AG04450 (cell line): ENCODE results near the gene DGKE. TPM values are rescaled to one million over a fixed set of nuclear protein-coding genes. Genes with fewer than 3 reads are reported as not detected.

Experiments used
- CTCF ChIA-PET: fragments of 300-600, 350-600 bp; formaldehyde crosslinking; extraction: SDS; loops from one replicate; lab custom pipeline; 2022; ENCODE audit warnings: antibody characterized with exemption, inconsistent platforms; lab: Charles Lee
- POLR2A ChIA-PET: fragments of 350-600 bp; formaldehyde crosslinking; extraction: SDS; loops from one replicate; lab custom pipeline; 2021; ENCODE audit warnings: antibody characterized with exemption, inconsistent platforms; lab: Yijun Ruan, JAX
- DNase-seq: peaks from one replicate; pipeline ENCODE4 v3.0.0-alpha.2; 2011; ENCODE audit warnings: low read depth, low spot score
- H3K27ac ChIP-seq: one replicate; pipeline ENCODE4 v1.5.1; 2012; ENCODE audit warnings: low read depth, low read length, control low read depth
- H3K27me3 ChIP-seq: one replicate; pipeline ENCODE4 v1.6.0; 2012; ENCODE audit warnings: low read length; ENCODE audit not compliant: control insufficient read depth, insufficient read depth
- H3K4me3 ChIP-seq: 2 replicates; pipeline ENCODE4 v1.5.1; 2011; ENCODE audit warnings: mild to moderate bottlenecking, low read depth, low read length, control low read depth
- H3K9me3 ChIP-seq: 2 replicates; pipeline ENCODE4 v1.5.1; 2012; ENCODE audit warnings: low read length; ENCODE audit not compliant: control insufficient read depth, insufficient read depth
- CTCF ChIP-seq: IDR thresholded peaks from 2 replicates; pipeline ENCODE4 v1.5.1; 2011; ENCODE audit warnings: low read depth, low read length, control low read depth, inconsistent platforms
- polyA plus RNA-seq: library from polyadenylated mRNA; depleted of rRNA; stranded (reverse); fragments of >200 nt; gene quantifications from 2 replicates; pipeline ENCODE4 v1.2.3, GENCODE V29; 2011

DGKE gene
- polyA plus RNA-seq, 1 experiment: 2.3 TPM

- POLR2A ChIA-PET: no interaction called here
- no peak for TF ChIP-seq CTCF
- CTCF ChIA-PET: interaction anchor here (2.2 kb wide), 1 partner anchor 12 kb away, joined by 17 read pairs; no protein-coding TSS in a partner anchor
- Histone ChIP-seq H3K27me3 (no peaks in the 10 kb centered on the region), H3K27ac (no peak overlapping the region), H3K9me3 (no peaks in the 10 kb centered on the region), H3K4me3 (no peak overlapping the region)
- no peak for DNase-seq
These were observed 26.2 kb upstream of the DGKE start for GRCh38 chr17:56807723-56808122.

GRCh38 chr17:56808503-56808902, 25.4 kb upstream of the DGKE start:
- no peaks in the 10 kb centered on the region for H3K27me3 ChIP-seq
- TF ChIP-seq CTCF: no peak
- ChIA-PET POLR2A (no interaction called here), CTCF (interaction anchor here (2.2 kb wide), 1 partner anchor 11 kb away, joined by 17 read pairs; no protein-coding TSS in a partner anchor)
- DNase-seq: no peak
- no peak overlapping the region for H3K4me3 ChIP-seq
- no peak overlapping the region for H3K27ac ChIP-seq
- no peaks in the 10 kb centered on the region for H3K9me3 ChIP-seq

GRCh38 chr17:56809106-56809819, 24.7 kb upstream of the DGKE start:
- ChIA-PET POLR2A (interaction anchor here (0.7 kb wide), 1 partner anchor 58 kb away, joined by 3 read pairs; no protein-coding TSS in a partner anchor), CTCF (no interaction called here)
- H3K9me3 ChIP-seq: no peaks in the 10 kb centered on the region
- DNase-seq: no peak
- no peak for TF ChIP-seq CTCF
- H3K27ac ChIP-seq: no peak overlapping the region
- H3K27me3 ChIP-seq: no peaks in the 10 kb centered on the region
- no peak overlapping the region for H3K4me3 ChIP-seq

- POLR2A ChIA-PET: no interaction called here
- CTCF ChIA-PET: no interaction called here
- DNase-seq: no peak
- H3K9me3 ChIP-seq: no peaks in the 10 kb centered on the region
- no peak overlapping the region for H3K4me3 ChIP-seq
- no peak for TF ChIP-seq CTCF
- no peak overlapping the region for H3K27ac ChIP-seq
- H3K27me3 ChIP-seq: no peaks in the 10 kb centered on the region
These were observed 24.2 kb upstream of the DGKE start for GRCh38 chr17:56809820-56810179.

GRCh38 chr17:56810343-56810742, 23.6 kb upstream of the DGKE start:
- TF ChIP-seq CTCF: no peak
- no peaks in the 10 kb centered on the region for H3K27me3 ChIP-seq
- no peak overlapping the region for H3K27ac ChIP-seq
- H3K9me3 ChIP-seq: no peaks in the 10 kb centered on the region
- H3K4me3 ChIP-seq: no peak overlapping the region
- ChIA-PET POLR2A (no interaction called here), CTCF (no interaction called here)
- DNase-seq: no peak
